HepG2 (cell line): Measurements from ENCODE around the gene C20orf144. TPM values are rescaled to one million over a fixed set of nuclear protein-coding genes. Genes with fewer than 3 reads are reported as not detected.

Experiments used
- GMEB1 ChIP-seq: sonication (generic); formaldehyde crosslinking; IDR thresholded peaks from 2 replicates; pipeline ENCODE4 v1.5.1; 2020; ENCODE audit warnings: missing genetic modification reagents, mild to moderate bottlenecking, borderline replicate concordance
- HNF1A ChIP-seq, 2 experiments: sonication (generic) in 1 of 2; formaldehyde crosslinking in 1 of 2; IDR thresholded peaks; 2 replicates each; pipeline versions ENCODE4 v1.4.0 to v1.6.1; 2016 to 2020; ENCODE audit warnings: borderline replicate concordance in 1 of 2, low read depth in 1 of 2, mild to moderate bottlenecking in 1 of 2, missing genetic modification reagents in 1 of 2
- NCOR1 ChIP-seq: fragments of 200-600 bp; sonication (generic); IDR thresholded peaks from 2 replicates; pipeline ENCODE4 v1.7.0; 2017; ENCODE audit warnings: antibody characterized with exemption, low read length, borderline replicate concordance
- POLR2A ChIP-seq, 2 experiments: IDR thresholded peaks; 2 replicates each; pipeline ENCODE4 v1.6.1; 2011; ENCODE audit warnings: low read depth in 2 of 2, low read length in 2 of 2, mild to moderate bottlenecking in 1 of 2, moderate library complexity in 1 of 2; ENCODE audit not compliant: insufficient read depth in 1 of 2
- U2AF1 ChIP-seq: fragments of 200-400 bp; formaldehyde crosslinking; optimal IDR thresholded peaks from 2 replicates; pipeline ENCODE3; 2017; ENCODE audit warnings: mild to moderate bottlenecking, low read depth, low read length
- ZFP37 ChIP-seq: sonication (generic); formaldehyde crosslinking; IDR thresholded peaks from 2 replicates; pipeline ENCODE4 v1.4.0; 2020; ENCODE audit warnings: missing genetic modification reagents, borderline replicate concordance
- polyA plus RNA-seq, 8 experiments: library from polyadenylated mRNA; depleted of rRNA in 3 of 8; stranded (reverse) in 7 of 8; unstranded in 1 of 8; fragments of >200 nt; fragmentation: Illumina TruSeq in 4 of 8; extraction: Trizol in 4 of 8; gene quantifications; 2 replicates each; pipeline versions ENCODE4 v1.2.1 to v1.2.3, GENCODE V29; 2011 to 2016; ENCODE audit warnings: low read depth in 4 of 8, missing spikeins in 1 of 8, mixed read lengths in 1 of 8; ENCODE audit not compliant: insufficient read depth in 1 of 8
- total RNA-seq, 5 experiments: library from RNA; depleted of rRNA; stranded (reverse); fragments of >200 nt; fragmentation: Illumina TruSeq; extraction: Trizol; gene quantifications; 2 replicates each; pipeline ENCODE4 v1.2.3, GENCODE V29; 2016; ENCODE audit warnings: low read depth in 1 of 5
- TF ChIP-seq, protein P1 (sequence below): sonication (generic); formaldehyde crosslinking; IDR thresholded peaks from 2 replicates; pipeline ENCODE4 v1.5.1; 2020; ENCODE audit warnings: missing genetic modification reagents, mild to moderate bottlenecking, borderline replicate concordance
- TF ChIP-seq, protein P2 (sequence below): IDR thresholded peaks from 2 replicates; pipeline ENCODE4 v1.6.1; 2016; ENCODE audit warnings: low read depth, missing genetic modification reagents, missing compliant biosample characterization

C20orf144 gene
- total and polyA plus RNA-seq, 2 of the 13 experiments (the other 11 are each of a cell fraction or from before 2014, with no cell fraction given): 0.09 to 0.16 TPM

DNA sequence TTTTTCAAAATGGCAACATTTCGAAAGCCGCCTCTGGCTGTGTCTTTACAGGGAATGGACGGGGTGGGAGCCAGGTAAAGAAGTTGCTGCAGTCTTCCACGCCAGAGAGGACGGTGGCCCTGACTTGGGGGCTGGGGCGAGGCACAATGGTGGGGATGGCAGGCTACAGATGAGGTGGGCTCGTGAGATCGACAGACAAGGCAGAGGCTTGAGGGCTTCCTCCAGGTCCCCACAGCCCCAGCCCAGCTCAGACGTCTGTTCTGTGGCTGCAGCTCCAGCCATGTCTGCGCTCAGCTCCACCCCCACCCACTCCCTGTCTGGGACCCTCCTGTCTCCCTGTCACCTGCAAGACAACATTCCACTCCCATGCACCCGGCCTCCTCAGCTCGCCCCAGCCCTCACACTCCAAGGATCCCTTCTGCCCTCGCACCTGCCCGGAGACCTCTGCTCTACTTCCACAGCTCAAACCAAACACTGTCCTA is 7.4 kb upstream of the C20orf144 start (continued):
- TF ChIP-seq, protein P1, sequence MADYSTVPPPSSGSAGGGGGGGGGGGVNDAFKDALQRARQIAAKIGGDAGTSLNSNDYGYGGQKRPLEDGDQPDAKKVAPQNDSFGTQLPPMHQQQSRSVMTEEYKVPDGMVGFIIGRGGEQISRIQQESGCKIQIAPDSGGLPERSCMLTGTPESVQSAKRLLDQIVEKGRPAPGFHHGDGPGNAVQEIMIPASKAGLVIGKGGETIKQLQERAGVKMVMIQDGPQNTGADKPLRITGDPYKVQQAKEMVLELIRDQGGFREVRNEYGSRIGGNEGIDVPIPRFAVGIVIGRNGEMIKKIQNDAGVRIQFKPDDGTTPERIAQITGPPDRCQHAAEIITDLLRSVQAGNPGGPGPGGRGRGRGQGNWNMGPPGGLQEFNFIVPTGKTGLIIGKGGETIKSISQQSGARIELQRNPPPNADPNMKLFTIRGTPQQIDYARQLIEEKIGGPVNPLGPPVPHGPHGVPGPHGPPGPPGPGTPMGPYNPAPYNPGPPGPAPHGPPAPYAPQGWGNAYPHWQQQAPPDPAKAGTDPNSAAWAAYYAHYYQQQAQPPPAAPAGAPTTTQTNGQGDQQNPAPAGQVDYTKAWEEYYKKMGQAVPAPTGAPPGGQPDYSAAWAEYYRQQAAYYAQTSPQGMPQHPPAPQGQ: no peak
- TF ChIP-seq HNF1A (IDR thresholded peaks at IDR 0.05; ENCODE audit: low read depth) (no peak), HNF1A (CRISPR knock-in tag; IDR thresholded peaks at IDR 0.05; ENCODE audit: borderline replicate concordance) (0 out of 2 replicates have a peak, but pooled peaks have one; percentile 13), POLR2A (IDR thresholded peaks at IDR 0.05; ENCODE audit: insufficient read depth in 1 of 2, low read depth in 2 of 2, low read length in 2 of 2) (peak in 1 of 2 experiments; percentile 49; a peak in 2 of 4 replicates), GMEB1 (CRISPR knock-in tag) (no peak), NCOR1 (no peak), U2AF1 (no peak), ZFP37 (CRISPR knock-in tag) (no peak)
- TF ChIP-seq, protein P2, sequence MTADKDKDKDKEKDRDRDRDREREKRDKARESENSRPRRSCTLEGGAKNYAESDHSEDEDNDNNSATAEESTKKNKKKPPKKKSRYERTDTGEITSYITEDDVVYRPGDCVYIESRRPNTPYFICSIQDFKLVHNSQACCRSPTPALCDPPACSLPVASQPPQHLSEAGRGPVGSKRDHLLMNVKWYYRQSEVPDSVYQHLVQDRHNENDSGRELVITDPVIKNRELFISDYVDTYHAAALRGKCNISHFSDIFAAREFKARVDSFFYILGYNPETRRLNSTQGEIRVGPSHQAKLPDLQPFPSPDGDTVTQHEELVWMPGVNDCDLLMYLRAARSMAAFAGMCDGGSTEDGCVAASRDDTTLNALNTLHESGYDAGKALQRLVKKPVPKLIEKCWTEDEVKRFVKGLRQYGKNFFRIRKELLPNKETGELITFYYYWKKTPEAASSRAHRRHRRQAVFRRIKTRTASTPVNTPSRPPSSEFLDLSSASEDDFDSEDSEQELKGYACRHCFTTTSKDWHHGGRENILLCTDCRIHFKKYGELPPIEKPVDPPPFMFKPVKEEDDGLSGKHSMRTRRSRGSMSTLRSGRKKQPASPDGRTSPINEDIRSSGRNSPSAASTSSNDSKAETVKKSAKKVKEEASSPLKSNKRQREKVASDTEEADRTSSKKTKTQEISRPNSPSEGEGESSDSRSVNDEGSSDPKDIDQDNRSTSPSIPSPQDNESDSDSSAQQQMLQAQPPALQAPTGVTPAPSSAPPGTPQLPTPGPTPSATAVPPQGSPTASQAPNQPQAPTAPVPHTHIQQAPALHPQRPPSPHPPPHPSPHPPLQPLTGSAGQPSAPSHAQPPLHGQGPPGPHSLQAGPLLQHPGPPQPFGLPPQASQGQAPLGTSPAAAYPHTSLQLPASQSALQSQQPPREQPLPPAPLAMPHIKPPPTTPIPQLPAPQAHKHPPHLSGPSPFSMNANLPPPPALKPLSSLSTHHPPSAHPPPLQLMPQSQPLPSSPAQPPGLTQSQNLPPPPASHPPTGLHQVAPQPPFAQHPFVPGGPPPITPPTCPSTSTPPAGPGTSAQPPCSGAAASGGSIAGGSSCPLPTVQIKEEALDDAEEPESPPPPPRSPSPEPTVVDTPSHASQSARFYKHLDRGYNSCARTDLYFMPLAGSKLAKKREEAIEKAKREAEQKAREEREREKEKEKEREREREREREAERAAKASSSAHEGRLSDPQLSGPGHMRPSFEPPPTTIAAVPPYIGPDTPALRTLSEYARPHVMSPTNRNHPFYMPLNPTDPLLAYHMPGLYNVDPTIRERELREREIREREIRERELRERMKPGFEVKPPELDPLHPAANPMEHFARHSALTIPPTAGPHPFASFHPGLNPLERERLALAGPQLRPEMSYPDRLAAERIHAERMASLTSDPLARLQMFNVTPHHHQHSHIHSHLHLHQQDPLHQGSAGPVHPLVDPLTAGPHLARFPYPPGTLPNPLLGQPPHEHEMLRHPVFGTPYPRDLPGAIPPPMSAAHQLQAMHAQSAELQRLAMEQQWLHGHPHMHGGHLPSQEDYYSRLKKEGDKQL (CRISPR knock-in tag): no peak
